ENCODE measurements around the gene HDGFL3.
"Not testable (repeated sequence)": the region's sequence is repeated elsewhere in the genome, so short reads cannot be mapped to it uniquely, and the experiment has no call there.

Gene HDGFL3

GRCh38 chr15:83094583-83094982, 113.0 kb downstream of the HDGFL3 start:
- no peak for DNase-seq

GRCh38 chr15:83092309-83092976, 115.2 kb downstream of the HDGFL3 start:
- DNase-seq: no peak

- DNase-seq: not testable (repeated sequence)
These were observed 115.7 kb downstream of the HDGFL3 start for GRCh38 chr15:83091965-83092308.

- no peak for DNase-seq
These were observed 117.2 kb downstream of the HDGFL3 start for GRCh38 chr15:83090465-83090864.

GRCh38 chr15:83088876-83089275, 118.7 kb downstream of the HDGFL3 start:
- no peak for DNase-seq

GRCh38 chr15:83087576-83087975, 120.0 kb downstream of the HDGFL3 start:
- DNase-seq: no peak

- not testable (repeated sequence) for DNase-seq
These were observed 121.6 kb downstream of the HDGFL3 start for GRCh38 chr15:83085864-83086552.

GRCh38 chr15:83085461-83085860, 122.2 kb downstream of the HDGFL3 start:
- not testable (repeated sequence) for DNase-seq

GRCh38 chr15:83082730-83083386, 124.8 kb downstream of the HDGFL3 start:
- no peak for DNase-seq

GRCh38 chr15:83081256-83082014, 126.2 kb downstream of the HDGFL3 start:
- DNase-seq: no peak

GRCh38 chr15:83078712-83079111, 128.9 kb downstream of the HDGFL3 start:
- no peak for DNase-seq
